Left lung (tissue), 10 donors: Measurements from ENCODE around the gene SPX. TPM values are rescaled to one million over a fixed set of nuclear protein-coding genes. Genes with fewer than 3 reads are reported as not detected.

ENCODE experiments used
- ATAC-seq: fragments of 200-7000 bp; cut with Tn5 transposase; one replicate; pipeline ENCODE4 v1.9.1; 2020; ENCODE audit warnings: moderate library complexity
- DNase-seq, 4 donors: peaks; one replicate each; pipeline ENCODE4 v3.0.0-alpha.2; 2013 to 2020
- H3K27ac ChIP-seq, 2 donors: fragments of 200-600 bp; sonication (generic) in 1 of 2; one replicate each; pipeline versions ENCODE4 v1.5.0 to v1.8.0; 2020 to 2021
- H3K27me3 ChIP-seq, 2 donors: fragments of 200-600 bp; sonication (generic) in 1 of 2; one replicate each; pipeline versions ENCODE4 v1.5.0 to v1.8.0; 2020 to 2021
- H3K36me3 ChIP-seq, 2 donors: fragments of 200-600 bp; sonication (generic) in 1 of 2; one replicate each; pipeline versions ENCODE4 v1.5.0 to v1.8.0; 2020 to 2021
- H3K4me1 ChIP-seq, 2 donors: fragments of 200-600 bp; one replicate each; pipeline ENCODE4 v1.8.0; 2021
- H3K4me3 ChIP-seq, 2 donors: fragments of 200-600 bp; sonication (generic) in 1 of 2; one replicate each; pipeline versions ENCODE4 v1.5.0 to v1.8.0; 2020 to 2021; ENCODE audit warnings: mild to moderate bottlenecking in 1 of 2
- H3K9me3 ChIP-seq, 2 donors: fragments of 200-600 bp; sonication (generic) in 1 of 2; one replicate each; pipeline versions ENCODE4 v1.5.0 to v1.8.0; 2020 to 2021
- intact Hi-C, 2 donors: fragments of 100-400 bp; cut with DNase I; formaldehyde crosslinking; loops; one replicate each; pipeline versions ENCODE4 v1.11.2 to v1.14.2; 2022
- polyA plus RNA-seq, 6 donors: library from polyadenylated mRNA; unstranded; fragments of 120-200 nt; gene quantifications; one replicate each; pipeline ENCODE4 v1.2.1, GENCODE V29; 2013; ENCODE audit not compliant: insufficient read length in 6 of 6
- total RNA-seq, 2 donors: library from RNA; stranded (reverse); fragmentation: NEBNext Ultra II Directional; extraction: Animal tissue kit (Norgen Biotek cat#: 25700); gene quantifications; one replicate each; pipeline ENCODE4 v1.2.1, GENCODE V29; 2021
- TF ChIP-seq, protein P1 (sequence below), 2 donors: fragments of 200-600 bp; sonication (generic) in 1 of 2; IDR thresholded peaks; one replicate each; pipeline versions ENCODE4 v1.5.0 to v1.8.0; 2021; ENCODE audit warnings: antibody characterized with exemption in 2 of 2
- donor health status: DM: no; HTN: yes; CAD: no.
- donor health status: DM: no; HTN: no; CAD: no.

SPX gene
- total and polyA plus RNA-seq, 8 donors: 0.44 to 13.5 (median 10.0) TPM

DNA sequence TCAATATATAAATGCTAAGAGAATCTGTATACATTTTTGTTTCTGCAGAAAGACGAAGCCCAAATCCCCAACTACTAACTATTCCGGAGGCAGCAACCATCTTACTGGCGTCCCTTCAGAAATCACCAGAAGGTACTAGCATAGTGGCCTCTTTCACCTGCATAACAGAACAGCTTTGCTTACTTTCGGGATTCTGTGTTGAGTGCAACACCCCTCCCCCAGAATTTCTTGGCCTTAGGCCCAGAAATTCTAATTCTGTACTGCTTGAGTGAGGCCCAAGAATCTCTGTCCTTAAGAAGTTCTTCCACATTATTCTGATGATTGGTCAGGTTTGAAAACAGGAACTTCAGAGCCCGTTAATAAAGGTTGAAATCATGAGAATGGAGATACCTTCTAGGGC, 2.9 kb downstream of the SPX start:
- H3K27me3 ChIP-seq: peaks cover 3 to 58% of the 10 kb centered on the region in 2 donors
- peak; percentile 75 for ATAC-seq
- peaks cover 0 to 4% of the 10 kb centered on the region in 2 donors for H3K4me1 ChIP-seq
- peak in 2 of 4 donors; percentile 53 to 72 for DNase-seq
- no peaks in the 10 kb centered on the region for H3K9me3 ChIP-seq
- H3K36me3 ChIP-seq: no peaks in the 10 kb centered on the region
- intact Hi-C loops: no loop called here
- H3K4me3 ChIP-seq: no peak overlapping the region
- no peak overlapping the region for H3K27ac ChIP-seq
- TF ChIP-seq, protein P1, sequence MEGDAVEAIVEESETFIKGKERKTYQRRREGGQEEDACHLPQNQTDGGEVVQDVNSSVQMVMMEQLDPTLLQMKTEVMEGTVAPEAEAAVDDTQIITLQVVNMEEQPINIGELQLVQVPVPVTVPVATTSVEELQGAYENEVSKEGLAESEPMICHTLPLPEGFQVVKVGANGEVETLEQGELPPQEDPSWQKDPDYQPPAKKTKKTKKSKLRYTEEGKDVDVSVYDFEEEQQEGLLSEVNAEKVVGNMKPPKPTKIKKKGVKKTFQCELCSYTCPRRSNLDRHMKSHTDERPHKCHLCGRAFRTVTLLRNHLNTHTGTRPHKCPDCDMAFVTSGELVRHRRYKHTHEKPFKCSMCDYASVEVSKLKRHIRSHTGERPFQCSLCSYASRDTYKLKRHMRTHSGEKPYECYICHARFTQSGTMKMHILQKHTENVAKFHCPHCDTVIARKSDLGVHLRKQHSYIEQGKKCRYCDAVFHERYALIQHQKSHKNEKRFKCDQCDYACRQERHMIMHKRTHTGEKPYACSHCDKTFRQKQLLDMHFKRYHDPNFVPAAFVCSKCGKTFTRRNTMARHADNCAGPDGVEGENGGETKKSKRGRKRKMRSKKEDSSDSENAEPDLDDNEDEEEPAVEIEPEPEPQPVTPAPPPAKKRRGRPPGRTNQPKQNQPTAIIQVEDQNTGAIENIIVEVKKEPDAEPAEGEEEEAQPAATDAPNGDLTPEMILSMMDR (IDR thresholded peaks at IDR 0.05): no peak

DNA sequence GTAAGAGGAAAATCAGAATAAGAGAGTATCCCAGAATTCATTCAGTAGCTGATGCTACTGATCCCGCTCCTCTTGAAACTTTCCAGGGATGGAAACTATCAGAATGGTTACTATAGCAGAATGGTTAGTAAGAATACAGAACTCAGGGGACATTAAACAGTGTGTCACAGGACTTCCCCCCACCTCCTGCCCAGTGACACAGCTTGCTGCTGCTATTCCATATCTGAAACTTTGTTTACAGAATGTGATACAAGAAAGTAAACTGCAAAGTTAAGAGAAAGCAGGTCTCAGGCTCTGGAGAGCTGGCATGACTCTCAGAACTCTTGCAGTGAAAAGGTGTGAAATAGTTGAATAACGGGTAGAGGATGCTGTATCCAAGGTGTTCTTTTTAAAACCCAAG, 3.4 kb downstream of the SPX start:
- Histone ChIP-seq H3K9me3 (no peaks in the 10 kb centered on the region), H3K4me3 (no peak overlapping the region), H3K27ac (no peak overlapping the region), H3K27me3 (peaks cover 3 to 58% of the 10 kb centered on the region in 2 donors), H3K36me3 (no peaks in the 10 kb centered on the region), H3K4me1 (peaks cover 0 to 4% of the 10 kb centered on the region in 2 donors)
- intact Hi-C loops: no loop called here
- TF ChIP-seq, protein P1 (IDR thresholded peaks at IDR 0.05): no peak
- DNase-seq (no peak), ATAC-seq (no peak)

DNA sequence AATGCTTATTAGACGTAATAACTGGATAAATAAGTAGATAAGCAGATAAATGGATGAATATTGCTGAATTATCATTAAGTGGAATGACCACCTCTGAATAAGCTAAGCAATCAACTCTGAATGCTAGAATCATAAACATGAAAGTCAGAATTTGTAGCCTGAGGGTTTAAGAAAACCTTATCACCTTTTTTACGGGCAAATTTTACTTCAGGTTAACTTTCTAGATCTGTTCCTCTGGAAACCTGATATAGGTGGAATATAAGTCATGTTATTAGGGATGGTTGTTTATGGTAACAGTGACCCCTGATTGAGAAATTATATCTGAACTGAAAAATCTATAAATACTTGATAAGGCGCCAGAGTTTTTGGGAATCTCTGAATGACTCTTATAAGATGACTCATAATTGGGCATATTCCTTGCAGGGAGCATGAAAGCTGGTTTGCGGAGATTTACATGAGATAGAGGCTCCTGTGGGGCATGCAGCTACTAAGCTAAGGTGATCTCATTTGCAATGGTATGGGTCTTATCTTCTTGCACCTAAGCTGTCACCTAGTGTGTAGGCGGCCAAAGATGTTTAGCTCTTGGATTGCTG, 12.1 kb downstream of the SPX start:
- no peaks in the 10 kb centered on the region for H3K9me3 ChIP-seq
- H3K4me3 ChIP-seq: no peak overlapping the region
- H3K4me1 ChIP-seq: no peaks in the 10 kb centered on the region
- intact Hi-C loops: no loop called here
- DNase-seq (no peak), ATAC-seq (no peak)
- TF ChIP-seq, protein P1 (IDR thresholded peaks at IDR 0.05): no peak
- no peak overlapping the region for H3K27ac ChIP-seq
- no peaks in the 10 kb centered on the region for H3K36me3 ChIP-seq
- H3K27me3 ChIP-seq: no peaks in the 10 kb centered on the region

DNA sequence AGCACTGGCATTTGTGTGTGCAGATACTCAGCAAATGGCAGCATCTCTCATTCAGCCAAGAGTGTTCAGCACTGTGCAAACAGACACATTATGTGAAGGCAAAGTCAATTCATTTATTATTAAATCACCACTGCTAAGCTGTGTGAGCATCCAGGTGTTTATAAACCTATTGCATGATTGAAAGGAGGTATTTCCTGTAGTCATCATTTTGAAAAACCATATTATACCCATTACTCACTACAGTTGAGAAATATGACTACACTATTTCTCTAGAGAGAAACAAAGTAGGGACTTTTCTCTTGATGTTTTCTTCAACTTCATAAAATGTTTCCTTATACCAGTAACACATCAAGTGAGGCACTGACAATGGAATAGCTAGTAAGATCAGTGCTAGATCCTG, 13.7 kb downstream of the SPX start:
- no peak for DNase-seq
- no peaks in the 10 kb centered on the region for H3K27me3 ChIP-seq
- H3K4me3 ChIP-seq: no peak overlapping the region
- H3K27ac ChIP-seq: no peak overlapping the region
- no peaks in the 10 kb centered on the region for H3K4me1 ChIP-seq
- TF ChIP-seq, protein P1 (IDR thresholded peaks at IDR 0.05): no peak
- no peaks in the 10 kb centered on the region for H3K9me3 ChIP-seq
- no peak for ATAC-seq
- no peaks in the 10 kb centered on the region for H3K36me3 ChIP-seq
- intact Hi-C loops: no loop called here

DNA sequence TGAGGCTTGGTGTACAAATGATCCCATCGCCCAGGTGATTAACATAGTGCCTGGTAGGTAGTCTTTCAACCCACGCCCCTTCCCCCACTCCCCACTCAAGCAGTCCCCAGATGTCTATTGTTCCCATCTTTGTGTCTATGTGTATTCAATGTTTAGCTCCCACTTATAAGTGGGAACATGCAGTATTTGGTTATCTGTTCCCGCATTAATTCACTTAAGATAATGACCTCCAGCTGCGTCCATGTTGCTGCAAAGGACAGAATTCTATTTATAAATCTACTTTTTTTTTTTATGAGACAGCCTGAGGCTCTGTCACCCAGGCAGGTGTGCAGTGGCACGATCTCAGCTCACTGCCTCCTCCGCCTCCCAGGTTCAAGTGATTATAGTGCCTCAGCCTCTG, 15.7 kb downstream of the SPX start:
- TF ChIP-seq, protein P1 (IDR thresholded peaks at IDR 0.05): no peak
- H3K27me3 ChIP-seq: no peaks in the 10 kb centered on the region
- H3K4me3 ChIP-seq: no peak overlapping the region

More for the DNA sequence above, 15.7 kb downstream of the SPX start:
- ATAC-seq (no peak), DNase-seq (no peak)
- Histone ChIP-seq H3K4me1 (no peaks in the 10 kb centered on the region), H3K27ac (no peak overlapping the region), H3K9me3 (no peaks in the 10 kb centered on the region), H3K36me3 (no peaks in the 10 kb centered on the region)
- intact Hi-C loops: no loop called here
